ENCODE measurements around the gene BCLAF1. TPM values are rescaled to one million over a fixed set of nuclear protein-coding genes. Genes with fewer than 3 reads are reported as not detected.

Gene BCLAF1
- total RNA-seq, 1 experiment from 2014 or later = 207 TPM

DNA sequence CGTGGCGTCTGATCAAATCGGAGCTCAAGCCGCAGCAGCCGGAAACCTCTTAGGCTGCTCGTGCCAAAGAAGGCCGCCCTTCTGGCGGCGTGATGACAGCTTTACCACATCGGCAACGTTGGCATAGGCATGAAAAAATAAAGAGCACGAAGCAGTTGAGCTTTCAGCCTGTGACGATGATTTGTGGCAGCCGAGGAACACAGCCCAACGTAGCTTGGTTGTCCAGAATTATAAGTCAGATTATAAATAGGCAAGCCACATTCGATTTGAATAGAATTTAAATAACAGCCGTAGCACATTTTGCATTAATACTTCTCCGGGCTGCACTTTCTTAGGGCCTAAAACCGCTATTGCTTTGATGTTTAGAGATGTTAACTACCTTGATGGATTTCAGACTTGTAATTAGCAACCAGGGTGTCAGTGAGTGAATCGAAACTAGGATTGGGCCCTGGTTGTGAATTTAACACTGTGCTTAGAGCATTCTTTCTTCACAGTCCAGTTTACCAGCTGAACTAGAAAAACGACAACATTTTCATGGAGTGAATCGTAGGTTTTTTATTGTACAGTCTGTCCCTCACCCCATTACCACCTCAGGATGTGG, 864 bp upstream of the BCLAF1 start:
- Histone ChIP-seq H3K27ac (peak overlapping the region; percentile 99), H3K9me3 (replicated peaks) (no peaks in the 10 kb centered on the region), H3K4me1 (no peaks in the 10 kb centered on the region), H3K4me3 (peak overlapping the region; percentile 97), H3K27me3 (no peaks in the 10 kb centered on the region), H3K36me3 (no peaks in the 10 kb centered on the region)
- DNase-seq = peak; percentile 73 to 79

DNA sequence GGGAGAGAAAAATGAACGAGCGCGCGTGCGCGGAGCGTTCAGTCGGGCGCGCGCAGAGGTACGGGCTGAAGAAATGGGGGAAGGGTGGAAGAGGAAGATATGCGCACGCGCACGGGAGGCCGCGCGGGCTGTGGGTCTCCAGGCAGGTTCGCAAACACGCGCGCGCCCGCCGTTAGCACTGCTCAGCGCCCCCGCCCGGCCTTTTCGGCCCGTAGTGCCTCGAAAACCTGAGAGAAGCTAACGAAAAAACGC, 393 bp downstream of the BCLAF1 start:
- H3K4me1 ChIP-seq = no peaks in the 10 kb centered on the region
- H3K36me3 ChIP-seq = 0 out of 2 replicates have a peak, but pooled peaks cover 3% of the 10 kb centered on the region
- peak; percentile 90 to 95 for DNase-seq
- H3K9me3 ChIP-seq (replicated peaks) = no peaks in the 10 kb centered on the region
- H3K27ac ChIP-seq = peak overlapping the region; percentile 99
- H3K4me3 ChIP-seq = peak overlapping the region; percentile 97
- no peaks in the 10 kb centered on the region for H3K27me3 ChIP-seq

DNA sequence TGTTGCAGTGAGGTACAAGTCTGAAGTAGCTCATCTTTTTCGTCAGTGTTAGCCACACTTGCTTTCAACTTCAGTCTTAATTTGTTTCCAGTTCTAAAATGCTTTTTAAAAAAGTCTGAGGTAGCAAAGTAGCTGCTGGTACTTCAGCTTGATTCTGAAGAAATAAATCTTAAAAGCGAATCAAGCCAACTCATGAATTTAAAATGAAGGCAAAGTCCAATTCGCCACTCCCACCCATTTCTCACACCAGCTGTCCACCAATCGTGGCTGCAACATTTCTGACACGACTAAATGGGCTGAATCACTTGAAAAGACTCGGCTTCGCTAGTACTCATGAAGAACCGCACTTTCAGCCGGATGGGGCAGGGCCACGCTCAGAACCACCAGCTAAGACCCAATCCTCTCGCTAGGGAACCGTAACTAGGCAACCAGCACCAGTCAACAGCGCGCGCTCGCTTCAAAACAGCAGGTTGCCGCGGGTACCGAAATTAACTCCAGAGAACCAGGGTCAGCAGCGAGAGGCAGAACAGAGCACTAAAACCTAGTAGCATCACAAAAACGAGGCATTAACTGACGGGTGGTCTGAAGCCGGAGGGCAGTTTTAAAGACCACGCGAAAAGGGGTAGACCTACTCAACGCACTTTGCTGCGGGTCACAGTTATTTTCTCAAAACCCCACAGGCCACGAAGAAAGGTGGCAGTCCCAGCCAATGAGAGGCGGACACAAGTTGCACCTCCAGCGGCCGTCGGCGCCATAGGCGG, 900 bp downstream of the BCLAF1 start:
- H3K27ac ChIP-seq = peak overlapping the region; percentile 99
- H3K9me3 ChIP-seq (replicated peaks) = no peaks in the 10 kb centered on the region
- no peaks in the 10 kb centered on the region for H3K4me1 ChIP-seq
- peak; percentile 40 to 60 for DNase-seq
- H3K36me3 ChIP-seq = 0 out of 2 replicates have a peak, but pooled peaks cover 3% of the 10 kb centered on the region
- H3K27me3 ChIP-seq = no peaks in the 10 kb centered on the region
- peak overlapping the region; percentile 97 for H3K4me3 ChIP-seq

DNA sequence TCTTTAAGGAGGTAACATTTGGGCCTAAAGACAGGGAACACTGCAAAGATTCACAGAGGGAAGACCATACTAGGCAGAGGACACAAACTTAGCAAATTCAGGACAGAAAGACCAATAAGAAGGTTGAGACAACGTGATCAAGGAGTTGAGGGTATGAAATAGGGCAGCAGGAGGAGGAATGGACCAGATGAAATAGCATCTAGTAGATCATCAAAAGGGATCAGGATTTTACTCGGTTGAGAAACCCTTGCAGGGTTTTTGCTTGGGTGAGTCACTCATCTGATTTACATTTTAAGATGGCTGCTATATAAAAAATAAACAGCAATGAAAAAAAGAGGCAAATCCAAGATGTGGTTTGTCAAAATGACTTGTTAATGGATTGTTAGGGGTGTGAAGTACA, 4.7 kb downstream of the BCLAF1 start:
- no peaks in the 10 kb centered on the region for H3K27me3 ChIP-seq
- H3K4me3 ChIP-seq = no peak overlapping the region
- no peak overlapping the region for H3K27ac ChIP-seq
- peaks cover 30% of the 10 kb centered on the region for H3K36me3 ChIP-seq
- no peaks in the 10 kb centered on the region for H3K4me1 ChIP-seq
- DNase-seq = no peak
- H3K9me3 ChIP-seq (replicated peaks) = no peaks in the 10 kb centered on the region

DNA sequence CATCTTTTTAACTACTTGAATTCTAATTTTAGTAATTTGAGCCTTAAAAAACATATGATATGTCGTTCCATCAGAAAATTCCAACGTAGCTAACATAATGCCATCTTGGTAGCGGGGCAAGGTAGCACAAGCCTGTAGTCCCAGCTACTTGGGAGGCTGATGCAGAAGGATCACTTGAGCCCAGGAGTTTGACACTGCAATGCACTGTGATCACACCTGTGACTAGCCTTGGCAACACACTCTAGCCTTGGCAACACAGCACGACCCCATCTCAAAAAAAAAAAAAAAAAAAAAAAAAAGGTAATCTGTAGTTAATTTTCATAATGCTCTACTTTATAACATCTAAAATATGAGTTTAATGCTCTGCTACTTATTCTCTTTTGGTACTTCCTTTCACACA, 6.7 kb downstream of the BCLAF1 start:
- Histone ChIP-seq H3K27me3 (no peaks in the 10 kb centered on the region), H3K36me3 (peaks cover 44% of the 10 kb centered on the region), H3K27ac (no peak overlapping the region), H3K4me1 (no peaks in the 10 kb centered on the region), H3K4me3 (no peak overlapping the region), H3K9me3 (replicated peaks) (no peaks in the 10 kb centered on the region)
- DNase-seq = no peak

DNA sequence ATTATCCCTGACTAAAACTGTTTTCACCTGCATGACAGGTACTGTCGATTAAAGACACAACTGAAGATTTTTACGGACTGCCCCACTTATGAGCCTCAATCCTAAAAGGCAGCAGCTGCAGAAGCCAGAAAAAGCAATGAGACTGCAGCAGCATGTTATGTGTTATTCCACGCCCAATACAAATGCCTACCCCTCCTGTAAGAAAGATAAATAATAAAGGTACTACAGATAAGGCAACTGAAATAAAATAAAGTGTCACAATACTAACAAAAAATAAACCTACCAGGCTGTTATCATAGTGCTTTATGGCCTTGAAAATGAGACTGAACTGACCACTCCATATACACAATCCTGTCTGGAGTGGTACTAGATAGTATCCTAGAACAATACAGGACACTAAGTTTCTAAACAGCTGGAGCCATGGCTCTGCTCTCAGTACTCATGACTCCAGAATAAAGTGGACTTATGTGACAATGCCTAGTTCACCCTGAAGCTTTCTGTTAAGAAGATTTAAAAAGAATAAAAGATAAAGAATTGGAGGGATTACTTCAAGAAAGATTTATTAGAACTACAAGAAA, 9.5 kb downstream of the BCLAF1 start:
- no peak overlapping the region for H3K4me3 ChIP-seq

DNA sequence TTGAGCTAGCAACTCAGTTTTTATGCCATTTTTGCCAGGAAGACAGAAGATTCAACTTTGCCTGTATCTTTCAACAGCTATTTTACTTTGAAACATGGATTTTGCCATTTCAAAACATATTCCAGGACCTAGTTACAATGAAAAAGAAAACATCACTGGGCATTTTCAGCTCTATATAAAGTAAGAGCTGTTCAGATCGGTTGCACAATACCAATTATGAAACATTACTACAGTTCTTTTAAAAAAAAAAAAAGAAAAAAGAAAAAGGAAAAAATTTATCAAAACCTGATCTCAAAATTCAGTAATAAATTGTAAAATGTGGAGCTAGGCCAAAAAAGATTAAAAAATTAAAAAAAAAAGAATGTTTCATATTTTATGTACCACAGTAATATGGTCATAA, 15.6 kb downstream of the BCLAF1 start:
- H3K4me3 ChIP-seq = no peak overlapping the region
- no peak overlapping the region for H3K27ac ChIP-seq
- peaks cover 87% of the 10 kb centered on the region for H3K36me3 ChIP-seq
- no peaks in the 10 kb centered on the region for H3K27me3 ChIP-seq
- no peak for DNase-seq
- H3K4me1 ChIP-seq = no peaks in the 10 kb centered on the region
- no peaks in the 10 kb centered on the region for H3K9me3 ChIP-seq (replicated peaks)

More for the DNA sequence above, 9.5 kb downstream of the BCLAF1 start:
- Histone ChIP-seq H3K36me3 (peaks cover 63% of the 10 kb centered on the region), H3K4me1 (no peaks in the 10 kb centered on the region), H3K27ac (no peak overlapping the region), H3K9me3 (replicated peaks) (no peaks in the 10 kb centered on the region), H3K27me3 (no peaks in the 10 kb centered on the region)
- no peak for DNase-seq

DNA sequence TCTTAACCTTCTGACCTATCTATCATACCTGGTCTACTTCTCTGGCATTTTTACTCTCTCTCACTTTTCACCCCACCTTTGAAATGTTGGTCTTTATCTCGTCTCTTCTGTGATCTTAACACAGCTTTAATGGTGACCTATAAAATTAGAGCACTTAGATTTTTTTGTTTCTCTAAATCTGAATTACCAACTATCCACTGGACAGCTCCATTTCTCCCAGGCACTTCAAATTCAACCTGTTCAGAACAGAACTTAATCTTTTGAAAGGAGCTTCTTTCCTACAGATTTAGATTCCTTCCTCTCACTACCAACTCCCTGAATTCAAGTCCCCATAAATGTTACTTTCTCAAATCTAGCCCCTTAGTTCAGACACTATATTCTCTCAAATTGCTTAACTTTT, 24.5 kb downstream of the BCLAF1 start:
- H3K27me3 ChIP-seq = no peaks in the 10 kb centered on the region
- H3K4me3 ChIP-seq = no peak overlapping the region
- no peaks in the 10 kb centered on the region for H3K4me1 ChIP-seq
- H3K36me3 ChIP-seq = peaks cover 99% of the 10 kb centered on the region
- H3K9me3 ChIP-seq (replicated peaks) = no peaks in the 10 kb centered on the region
- H3K27ac ChIP-seq = no peak overlapping the region
- no peak for DNase-seq

DNA sequence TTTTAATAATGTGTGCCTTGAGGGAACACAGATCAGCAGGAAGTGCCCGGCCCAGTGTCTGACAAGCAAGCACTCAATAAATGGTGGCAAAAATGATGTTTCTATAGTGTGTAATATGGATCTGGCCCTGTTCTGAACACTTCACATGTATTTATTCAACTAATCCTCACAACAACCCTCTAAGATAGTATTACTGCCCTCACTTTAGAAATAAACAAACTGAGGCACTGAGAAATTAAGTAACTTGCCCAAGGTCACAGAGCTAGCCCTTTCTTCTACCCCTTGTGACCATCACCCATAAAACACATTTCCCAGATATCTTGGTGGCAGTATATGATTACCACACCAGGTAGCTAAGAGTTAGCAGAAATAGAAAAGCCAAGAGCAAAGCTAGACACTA, 26.7 kb downstream of the BCLAF1 start:
- Histone ChIP-seq H3K27ac (no peak overlapping the region), H3K27me3 (no peaks in the 10 kb centered on the region), H3K4me3 (no peak overlapping the region), H3K36me3 (peaks cover 97% of the 10 kb centered on the region), H3K4me1 (no peaks in the 10 kb centered on the region), H3K9me3 (replicated peaks) (no peaks in the 10 kb centered on the region)
- no peak for DNase-seq

DNA sequence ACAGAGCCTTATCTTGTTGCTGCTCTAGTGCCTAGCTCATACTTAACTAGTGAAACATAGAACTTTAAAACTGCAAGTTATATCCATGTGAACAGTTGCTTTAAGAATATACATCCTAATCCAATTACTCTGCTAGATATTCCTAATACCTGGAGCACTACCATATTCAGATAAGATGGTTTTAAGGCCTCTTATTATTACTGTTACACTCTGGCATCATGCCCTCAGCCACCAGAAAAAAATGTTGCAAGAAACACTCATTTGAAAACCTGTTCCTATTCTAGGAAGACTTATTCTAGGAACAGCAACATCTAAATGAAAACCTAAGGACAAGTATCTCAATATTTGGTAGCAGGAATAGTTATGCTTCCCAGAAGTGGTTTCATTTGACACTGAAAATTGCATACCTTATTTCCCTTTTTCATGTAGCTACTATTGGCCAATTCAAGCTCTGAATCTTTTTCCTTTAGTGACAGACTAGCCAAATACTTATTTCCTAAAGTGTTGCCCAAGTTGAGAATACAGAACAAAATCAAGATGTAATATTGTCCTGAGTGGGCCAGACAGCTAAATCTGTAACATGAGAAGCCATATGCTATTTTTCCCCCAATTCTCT, 34.7 kb downstream of the BCLAF1 start:
- Histone ChIP-seq H3K36me3 (peaks cover 33% of the 10 kb centered on the region), H3K27ac (no peak overlapping the region), H3K4me3 (no peak overlapping the region), H3K27me3 (no peaks in the 10 kb centered on the region), H3K9me3 (replicated peaks) (no peaks in the 10 kb centered on the region), H3K4me1 (0 out of 2 replicates have a peak, but pooled peaks cover 5% of the 10 kb centered on the region)
- DNase-seq = no peak

DNA sequence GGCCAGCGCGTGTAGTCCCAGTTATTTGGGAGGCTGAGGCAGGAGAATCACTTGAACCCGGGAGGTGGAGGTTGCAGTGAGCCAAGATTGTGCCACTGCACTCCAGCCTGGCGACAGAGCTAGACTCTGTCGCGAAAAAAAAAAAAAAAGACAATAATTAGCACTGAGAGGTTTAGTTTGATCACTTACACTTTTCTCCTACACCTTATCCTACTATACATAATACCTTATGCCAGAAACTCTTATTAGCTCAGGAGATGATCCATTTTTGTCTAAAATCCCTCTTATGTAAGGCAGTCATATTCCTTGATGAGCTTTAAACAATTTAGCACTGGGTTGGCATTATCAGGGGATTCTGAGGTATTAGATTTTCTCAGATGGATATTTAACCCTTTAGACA, 35.9 kb downstream of the BCLAF1 start:
- H3K27me3 ChIP-seq = no peaks in the 10 kb centered on the region
- H3K36me3 ChIP-seq = peaks cover 23% of the 10 kb centered on the region
- DNase-seq = no peak

DNA sequence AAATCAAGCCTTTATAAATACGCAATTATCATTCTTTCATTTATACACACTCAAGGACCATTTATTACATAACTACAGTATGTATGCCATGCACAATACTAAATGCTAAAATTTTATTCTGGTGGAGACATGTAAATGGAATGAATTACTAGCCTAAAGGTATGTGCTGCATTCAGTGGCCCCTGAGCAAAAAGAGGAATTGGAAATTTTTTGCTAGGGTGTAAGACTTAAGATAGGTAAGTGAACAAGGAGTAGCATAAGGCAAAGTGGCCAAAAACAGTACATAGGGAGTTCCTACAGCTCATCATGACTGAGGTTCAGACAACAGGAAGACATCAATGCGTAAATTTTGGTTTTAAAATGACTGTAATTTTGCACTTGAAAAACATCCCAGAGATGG, 37.2 kb downstream of the BCLAF1 start:
- H3K27ac ChIP-seq = no peak overlapping the region
- no peak overlapping the region for H3K4me3 ChIP-seq
- no peaks in the 10 kb centered on the region for H3K27me3 ChIP-seq
- no peaks in the 10 kb centered on the region for H3K9me3 ChIP-seq (replicated peaks)
- 0 out of 2 replicates have a peak, but pooled peaks cover 5% of the 10 kb centered on the region for H3K4me1 ChIP-seq
- no peak for DNase-seq
- peaks cover 10% of the 10 kb centered on the region for H3K36me3 ChIP-seq

More for the DNA sequence above, 35.9 kb downstream of the BCLAF1 start:
- Histone ChIP-seq H3K4me3 (no peak overlapping the region), H3K27ac (no peak overlapping the region), H3K9me3 (replicated peaks) (no peaks in the 10 kb centered on the region), H3K4me1 (0 out of 2 replicates have a peak, but pooled peaks cover 5% of the 10 kb centered on the region)

DNA sequence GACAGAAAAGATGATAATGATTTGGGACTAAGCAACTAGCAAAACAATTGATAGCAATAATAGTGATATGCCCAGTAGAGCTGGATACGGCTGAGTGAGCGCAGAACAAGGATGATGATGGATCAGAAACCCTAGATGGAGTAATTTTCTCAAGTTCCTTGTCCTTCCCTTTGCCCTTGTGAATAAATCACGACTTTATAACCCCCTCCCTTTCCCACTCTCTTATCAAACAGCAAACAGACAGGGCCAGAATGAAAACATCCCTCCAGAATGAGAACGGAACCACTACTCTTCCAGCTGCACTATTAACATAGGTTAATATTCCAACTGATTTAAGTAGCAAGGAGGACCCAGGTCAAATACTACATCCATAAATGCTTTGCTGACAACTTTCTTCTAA, 38.3 kb downstream of the BCLAF1 start:
- Histone ChIP-seq H3K4me1 (0 out of 2 replicates have a peak, but pooled peaks cover 5% of the 10 kb centered on the region), H3K27me3 (no peaks in the 10 kb centered on the region), H3K4me3 (peak overlapping the region; percentile 72), H3K36me3 (peaks cover 2% of the 10 kb centered on the region; the same call in 1 of the 2 replicates), H3K9me3 (replicated peaks) (no peaks in the 10 kb centered on the region), H3K27ac (no peak overlapping the region)
- DNase-seq = no peak

DNA sequence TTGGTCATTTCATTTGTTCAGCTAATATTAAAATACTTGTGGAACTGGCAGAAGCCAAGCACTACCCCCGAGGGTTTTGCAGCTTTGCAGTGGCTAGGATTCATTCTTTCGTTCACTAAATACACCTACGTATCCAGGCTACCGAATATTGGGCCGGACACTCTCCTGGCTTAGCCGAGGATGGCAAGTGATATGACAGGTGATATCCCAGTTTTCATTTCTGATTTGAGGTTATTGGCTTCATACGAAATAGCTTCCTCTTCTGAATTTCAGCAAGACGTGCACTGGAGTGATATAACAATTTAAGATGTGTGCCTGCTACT, 39.0 kb downstream of the BCLAF1 start:
- DNase-seq = no peak
- no peaks in the 10 kb centered on the region for H3K27me3 ChIP-seq
- H3K27ac ChIP-seq = peak overlapping the region; percentile 39; the same call in 1 of the 2 replicates
- peak overlapping the region; percentile 72 for H3K4me3 ChIP-seq
- no peaks in the 10 kb centered on the region; the same call in 1 of the 2 replicates for H3K36me3 ChIP-seq
- no peaks in the 10 kb centered on the region for H3K9me3 ChIP-seq (replicated peaks)
- 0 out of 2 replicates have a peak, but pooled peaks cover 5% of the 10 kb centered on the region for H3K4me1 ChIP-seq
